ENCODE data around the gene RBM42. TPM values are rescaled to one million over a fixed set of nuclear protein-coding genes. Genes with fewer than 3 reads are reported as not detected.
A peak's percentile ranks its signal among the peaks of the same experiment; 100 is the strongest.
"Not testable (repeated sequence)": the region's sequence is repeated elsewhere in the genome, so short reads cannot be mapped to it uniquely, and the experiment has no call there.

RBM42 gene
- total and polyA plus RNA-seq, 7 donors = 50.1 to 69.1 (median 61.1) TPM

GRCh38 chr19:35601971-35602370 is 26.9 kb upstream of the RBM42 start:
- no peak for TF ChIP-seq CTCF (IDR thresholded peaks at IDR 0.05)
- WGBS, 3 donors = 58 to 65% (median 62%) methylated on average over 3 of the region's 3 CpGs
- no peaks in the 10 kb centered on the region for H3K36me3 ChIP-seq (ENCODE audit: insufficient read depth in 1 of 2, low read depth in 1 of 2)

GRCh38 chr19:35604436-35604835 is 24.4 kb upstream of the RBM42 start:
- DNase-seq; H3K36me3 ChIP-seq (ENCODE audit: insufficient read depth in 1 of 2, low read depth in 1 of 2); ATAC-seq; H3K4me3 ChIP-seq; H3K27ac ChIP-seq; H3K9me3 ChIP-seq; H3K27me3 ChIP-seq (ENCODE audit: insufficient read depth in 3 of 3, low read length in 2 of 3); H3K4me1 ChIP-seq: not testable (repeated sequence)
- WGBS, 3 donors = 80 to 82% (median 81%) methylated on average over 4 of the region's 4 CpGs
- intact Hi-C loops (cut with DNase I) = loop anchor here in 1 of 2 donors (2.0 kb wide), 1 partner anchor 54 kb away; no protein-coding TSS in a partner anchor

More at GRCh38 chr19:35601971-35602370, 26.9 kb upstream of the RBM42 start:
- Histone ChIP-seq H3K4me3 (no peak overlapping the region), H3K4me1 (no peaks in the 10 kb centered on the region), H3K27me3 (ENCODE audit: insufficient read depth in 3 of 3, low read length in 2 of 3) (peaks cover 0 to 6% (median 0%) of the 10 kb centered on the region in 3 donors), H3K9me3 (no peaks in the 10 kb centered on the region), H3K27ac (no peak overlapping the region)
- ATAC-seq = no peak
- DNase-seq = no peak
- intact Hi-C loops (cut with DNase I) = no loop called here

- 83 to 93% (median 86%) methylated on average over 8 of the region's 8 CpGs for WGBS, 3 donors
- H3K27me3 ChIP-seq (ENCODE audit: insufficient read depth in 3 of 3, low read length in 2 of 3); ATAC-seq; DNase-seq; H3K4me1 ChIP-seq; H3K4me3 ChIP-seq; H3K9me3 ChIP-seq; H3K27ac ChIP-seq; intact Hi-C loops (cut with DNase I); H3K36me3 ChIP-seq (ENCODE audit: insufficient read depth in 1 of 2, low read depth in 1 of 2): not testable (repeated sequence)
These were observed 21.7 kb upstream of the RBM42 start for GRCh38 chr19:35607170-35607569.

- DNase-seq = no peak
- 74 to 83% (median 74%) methylated on average over 3 of the region's 3 CpGs for WGBS, 3 donors
- no peaks in the 10 kb centered on the region for H3K36me3 ChIP-seq (ENCODE audit: insufficient read depth in 1 of 2, low read depth in 1 of 2)
- peaks cover 4% of the 10 kb centered on the region for H3K9me3 ChIP-seq
- peaks cover 0 to 1% (median 0%) of the 10 kb centered on the region in 3 donors for H3K27me3 ChIP-seq (ENCODE audit: insufficient read depth in 3 of 3, low read length in 2 of 3)
- H3K4me3 ChIP-seq = no peak overlapping the region
- TF ChIP-seq CTCF (IDR thresholded peaks at IDR 0.05) = no peak
- intact Hi-C loops (cut with DNase I) = no loop called here
- peaks cover 5% of the 10 kb centered on the region for H3K4me1 ChIP-seq
- no peak for ATAC-seq
- no peak overlapping the region for H3K27ac ChIP-seq
These were observed 21.2 kb upstream of the RBM42 start for GRCh38 chr19:35607661-35608060.

- no peak for ATAC-seq
- H3K4me1 ChIP-seq = peaks cover 9% of the 10 kb centered on the region
- H3K36me3 ChIP-seq (ENCODE audit: insufficient read depth in 1 of 2, low read depth in 1 of 2) = no peaks in the 10 kb centered on the region
- peaks cover 4% of the 10 kb centered on the region for H3K9me3 ChIP-seq
- intact Hi-C loops (cut with DNase I) = no loop called here
- 68 to 75% (median 74%) methylated on average over 2 of the region's 2 CpGs for WGBS, 3 donors
- no peak for DNase-seq
- no peak overlapping the region for H3K4me3 ChIP-seq
- no peak overlapping the region for H3K27ac ChIP-seq
- no peaks in the 10 kb centered on the region for H3K27me3 ChIP-seq (ENCODE audit: insufficient read depth in 3 of 3, low read length in 2 of 3)
- TF ChIP-seq CTCF (IDR thresholded peaks at IDR 0.05) = no peak
These were observed 20.6 kb upstream of the RBM42 start for GRCh38 chr19:35608251-35608650.

- H3K36me3 ChIP-seq (ENCODE audit: insufficient read depth in 1 of 2, low read depth in 1 of 2) = no peaks in the 10 kb centered on the region
- intact Hi-C loops (cut with DNase I) = loop anchor here in 1 of 2 donors (5.0 kb wide), 1 partner anchor 68 kb away; no protein-coding TSS in a partner anchor
- WGBS, 3 donors = 70 to 79% (median 72%) methylated on average over 6 of the region's 6 CpGs
- H3K4me1 ChIP-seq = peaks cover 9% of the 10 kb centered on the region
- DNase-seq (peak in 1 of 2 donors; percentile 34), ATAC-seq (no peak)
- H3K27ac ChIP-seq = no peak overlapping the region
- no peaks in the 10 kb centered on the region for H3K27me3 ChIP-seq (ENCODE audit: insufficient read depth in 3 of 3, low read length in 2 of 3)
- H3K4me3 ChIP-seq = no peak overlapping the region
- H3K9me3 ChIP-seq = peaks cover 4% of the 10 kb centered on the region
- no peak for TF ChIP-seq CTCF (IDR thresholded peaks at IDR 0.05)
These were observed 18.9 kb upstream of the RBM42 start for GRCh38 chr19:35609851-35610353.

All from psoas muscle (tissue), 8 donors.